ENCODE measurements around the gene ST14. TPM values are rescaled to one million over a fixed set of nuclear protein-coding genes. Genes with fewer than 3 reads are reported as not detected.

Gene ST14
- polyA plus RNA-seq, 1 of the 3 experiments (the other 2 are of a cell fraction) = not detected

DNA sequence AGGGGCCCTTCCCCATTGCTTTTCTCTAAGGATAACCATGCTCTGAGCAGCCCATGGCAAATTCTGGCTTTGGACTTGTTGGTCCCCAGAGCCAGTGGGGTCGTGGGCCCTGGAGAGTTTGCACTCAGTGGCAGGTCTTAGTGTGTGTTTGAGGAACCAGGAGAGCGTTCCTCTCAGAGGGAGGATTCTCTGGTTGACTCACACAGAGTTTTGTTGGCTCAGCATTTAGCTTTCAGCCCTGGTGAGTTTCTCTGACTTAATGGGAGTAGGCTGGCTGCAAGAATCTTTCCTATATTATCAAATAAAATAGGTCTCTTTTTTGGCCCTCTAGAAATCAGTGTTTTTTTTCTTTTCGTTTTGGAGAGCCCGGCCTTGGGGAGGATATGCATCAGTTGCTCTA is 20.9 kb downstream of the ST14 start:
- no peaks in the 10 kb centered on the region for H3K79me2 ChIP-seq (ENCODE audit: insufficient read depth)

DNA sequence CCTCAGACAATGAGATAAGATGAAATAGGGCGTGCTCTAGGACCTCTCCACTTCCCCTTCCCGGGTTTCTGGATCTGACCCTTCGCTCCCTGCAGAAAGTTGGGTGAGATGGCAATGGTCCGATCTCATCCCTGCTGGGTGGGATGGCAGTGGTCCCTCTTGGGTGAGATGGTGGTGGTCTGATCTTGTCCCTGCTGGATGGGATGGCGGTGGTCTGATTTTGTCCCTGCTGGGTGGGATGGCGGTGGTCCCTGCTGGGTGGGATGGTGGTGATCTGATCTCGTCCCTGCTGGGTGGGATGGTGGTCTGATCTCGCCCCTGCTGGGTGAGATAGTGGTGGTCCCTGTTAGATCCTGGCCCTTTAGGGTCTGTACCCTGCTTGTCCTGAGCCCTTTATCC is 21.3 kb downstream of the ST14 start:
- 74% methylated on average over 5 of the region's 8 CpGs for WGBS (ENCODE audit: low lambda C conversion rate)
- Histone ChIP-seq H3K79me2 (ENCODE audit: insufficient read depth) (no peaks in the 10 kb centered on the region), H4K20me1 (ENCODE audit: insufficient read depth) (no peaks in the 10 kb centered on the region), H3K9ac (no peak overlapping the region), H3K9me3 (no peaks in the 10 kb centered on the region), H3K27me3 (ENCODE audit: insufficient read depth) (no peaks in the 10 kb centered on the region; the same call in 1 of the 2 replicates), H3K36me3 (replicated peaks in 1 of 2; ENCODE audit: control insufficient read depth in 1 of 2, insufficient read depth in 2 of 2, low read length in 1 of 2) (no peaks in the 10 kb centered on the region), H3K9me2 (no peaks in the 10 kb centered on the region), H3K4me2 (no peak overlapping the region), H3K4me1 (ENCODE audit: control insufficient read depth in 1 of 2, insufficient read depth in 2 of 2, low read depth in 1 of 2, low read length in 1 of 2) (peaks cover 0 to 3% of the 10 kb centered on the region in 2 experiments; a peak in 1 of 4 replicates), H3F3A (replicated peaks; ENCODE audit: insufficient read depth) (no peaks in the 10 kb centered on the region), H2AFZ (ENCODE audit: low read depth) (no peak overlapping the region), H3K27ac (ENCODE audit: low read depth in 2 of 2, low read length in 1 of 2) (no peak overlapping the region), H3K4me3 (ENCODE audit: low read depth in 2 of 2, low read length in 1 of 2) (no peak overlapping the region)
- DNase-seq = no peak
- POLR2A ChIA-PET = no interaction called here
- CTCF ChIA-PET = interaction anchor here (1.1 kb wide), 1 partner anchor 261 kb away, joined by 3 read pairs; no protein-coding TSS in a partner anchor
- TF ChIP-seq FOSL2 (IDR thresholded peaks at IDR 0.05; ENCODE audit: borderline replicate concordance, low read depth) (no peak), RFX5 (IDR thresholded peaks at IDR 0.05; ENCODE audit: low read length) (no peak), MEF2A (IDR thresholded peaks at IDR 0.05; ENCODE audit: borderline replicate concordance, low read depth) (no peak), EZH2phosphoT487 (IDR thresholded peaks at IDR 0.05; ENCODE audit: borderline replicate concordance, low read depth) (no peak), FOXJ3 (CRISPR knock-in tag; IDR thresholded peaks at IDR 0.05) (no peak), CHD2 (IDR thresholded peaks at IDR 0.05; ENCODE audit: low read length, partially characterized antibody) (no peak)
- TF ChIP-seq, protein P1, sequence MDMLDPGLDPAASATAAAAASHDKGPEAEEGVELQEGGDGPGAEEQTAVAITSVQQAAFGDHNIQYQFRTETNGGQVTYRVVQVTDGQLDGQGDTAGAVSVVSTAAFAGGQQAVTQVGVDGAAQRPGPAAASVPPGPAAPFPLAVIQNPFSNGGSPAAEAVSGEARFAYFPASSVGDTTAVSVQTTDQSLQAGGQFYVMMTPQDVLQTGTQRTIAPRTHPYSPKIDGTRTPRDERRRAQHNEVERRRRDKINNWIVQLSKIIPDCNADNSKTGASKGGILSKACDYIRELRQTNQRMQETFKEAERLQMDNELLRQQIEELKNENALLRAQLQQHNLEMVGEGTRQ (IDR thresholded peaks at IDR 0.05; ENCODE audit: borderline replicate concordance, low read depth, low read length) = no peak
- TF ChIP-seq, protein P2, sequence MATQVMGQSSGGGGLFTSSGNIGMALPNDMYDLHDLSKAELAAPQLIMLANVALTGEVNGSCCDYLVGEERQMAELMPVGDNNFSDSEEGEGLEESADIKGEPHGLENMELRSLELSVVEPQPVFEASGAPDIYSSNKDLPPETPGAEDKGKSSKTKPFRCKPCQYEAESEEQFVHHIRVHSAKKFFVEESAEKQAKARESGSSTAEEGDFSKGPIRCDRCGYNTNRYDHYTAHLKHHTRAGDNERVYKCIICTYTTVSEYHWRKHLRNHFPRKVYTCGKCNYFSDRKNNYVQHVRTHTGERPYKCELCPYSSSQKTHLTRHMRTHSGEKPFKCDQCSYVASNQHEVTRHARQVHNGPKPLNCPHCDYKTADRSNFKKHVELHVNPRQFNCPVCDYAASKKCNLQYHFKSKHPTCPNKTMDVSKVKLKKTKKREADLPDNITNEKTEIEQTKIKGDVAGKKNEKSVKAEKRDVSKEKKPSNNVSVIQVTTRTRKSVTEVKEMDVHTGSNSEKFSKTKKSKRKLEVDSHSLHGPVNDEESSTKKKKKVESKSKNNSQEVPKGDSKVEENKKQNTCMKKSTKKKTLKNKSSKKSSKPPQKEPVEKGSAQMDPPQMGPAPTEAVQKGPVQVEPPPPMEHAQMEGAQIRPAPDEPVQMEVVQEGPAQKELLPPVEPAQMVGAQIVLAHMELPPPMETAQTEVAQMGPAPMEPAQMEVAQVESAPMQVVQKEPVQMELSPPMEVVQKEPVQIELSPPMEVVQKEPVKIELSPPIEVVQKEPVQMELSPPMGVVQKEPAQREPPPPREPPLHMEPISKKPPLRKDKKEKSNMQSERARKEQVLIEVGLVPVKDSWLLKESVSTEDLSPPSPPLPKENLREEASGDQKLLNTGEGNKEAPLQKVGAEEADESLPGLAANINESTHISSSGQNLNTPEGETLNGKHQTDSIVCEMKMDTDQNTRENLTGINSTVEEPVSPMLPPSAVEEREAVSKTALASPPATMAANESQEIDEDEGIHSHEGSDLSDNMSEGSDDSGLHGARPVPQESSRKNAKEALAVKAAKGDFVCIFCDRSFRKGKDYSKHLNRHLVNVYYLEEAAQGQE (IDR thresholded peaks at IDR 0.05; ENCODE audit: low read depth, low read length) = no peak
- TF ChIP-seq, protein P3, sequence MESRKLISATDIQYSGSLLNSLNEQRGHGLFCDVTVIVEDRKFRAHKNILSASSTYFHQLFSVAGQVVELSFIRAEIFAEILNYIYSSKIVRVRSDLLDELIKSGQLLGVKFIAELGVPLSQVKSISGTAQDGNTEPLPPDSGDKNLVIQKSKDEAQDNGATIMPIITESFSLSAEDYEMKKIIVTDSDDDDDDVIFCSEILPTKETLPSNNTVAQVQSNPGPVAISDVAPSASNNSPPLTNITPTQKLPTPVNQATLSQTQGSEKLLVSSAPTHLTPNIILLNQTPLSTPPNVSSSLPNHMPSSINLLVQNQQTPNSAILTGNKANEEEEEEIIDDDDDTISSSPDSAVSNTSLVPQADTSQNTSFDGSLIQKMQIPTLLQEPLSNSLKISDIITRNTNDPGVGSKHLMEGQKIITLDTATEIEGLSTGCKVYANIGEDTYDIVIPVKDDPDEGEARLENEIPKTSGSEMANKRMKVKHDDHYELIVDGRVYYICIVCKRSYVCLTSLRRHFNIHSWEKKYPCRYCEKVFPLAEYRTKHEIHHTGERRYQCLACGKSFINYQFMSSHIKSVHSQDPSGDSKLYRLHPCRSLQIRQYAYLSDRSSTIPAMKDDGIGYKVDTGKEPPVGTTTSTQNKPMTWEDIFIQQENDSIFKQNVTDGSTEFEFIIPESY (IDR thresholded peaks at IDR 0.05; ENCODE audit: borderline replicate concordance, low read depth) = no peak
- TF ChIP-seq, protein P4, sequence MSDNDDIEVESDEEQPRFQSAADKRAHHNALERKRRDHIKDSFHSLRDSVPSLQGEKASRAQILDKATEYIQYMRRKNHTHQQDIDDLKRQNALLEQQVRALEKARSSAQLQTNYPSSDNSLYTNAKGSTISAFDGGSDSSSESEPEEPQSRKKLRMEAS (IDR thresholded peaks at IDR 0.05; ENCODE audit: low read depth) = no peak
- TF ChIP-seq, protein P5, sequence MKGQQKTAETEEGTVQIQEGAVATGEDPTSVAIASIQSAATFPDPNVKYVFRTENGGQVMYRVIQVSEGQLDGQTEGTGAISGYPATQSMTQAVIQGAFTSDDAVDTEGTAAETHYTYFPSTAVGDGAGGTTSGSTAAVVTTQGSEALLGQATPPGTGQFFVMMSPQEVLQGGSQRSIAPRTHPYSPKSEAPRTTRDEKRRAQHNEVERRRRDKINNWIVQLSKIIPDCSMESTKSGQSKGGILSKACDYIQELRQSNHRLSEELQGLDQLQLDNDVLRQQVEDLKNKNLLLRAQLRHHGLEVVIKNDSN (IDR thresholded peaks at IDR 0.05; ENCODE audit: borderline replicate concordance, low read depth) = no peak

More for the DNA sequence above, 20.9 kb downstream of the ST14 start:
- 50% methylated on average over 4 of the region's 4 CpGs for WGBS (ENCODE audit: low lambda C conversion rate)
- Histone ChIP-seq H4K20me1 (ENCODE audit: insufficient read depth) (no peaks in the 10 kb centered on the region), H3K36me3 (replicated peaks in 1 of 2; ENCODE audit: control insufficient read depth in 1 of 2, insufficient read depth in 2 of 2, low read length in 1 of 2) (no peaks in the 10 kb centered on the region), H3K4me2 (no peak overlapping the region), H3K27ac (ENCODE audit: low read depth in 2 of 2, low read length in 1 of 2) (no peak overlapping the region), H3K4me1 (ENCODE audit: control insufficient read depth in 1 of 2, insufficient read depth in 2 of 2, low read depth in 1 of 2, low read length in 1 of 2) (peaks cover 0 to 3% of the 10 kb centered on the region in 2 experiments; a peak in 1 of 4 replicates), H3K9me3 (no peaks in the 10 kb centered on the region), H2AFZ (ENCODE audit: low read depth) (no peak overlapping the region), H3F3A (replicated peaks; ENCODE audit: insufficient read depth) (no peaks in the 10 kb centered on the region), H3K27me3 (ENCODE audit: insufficient read depth) (no peaks in the 10 kb centered on the region; the same call in 1 of the 2 replicates), H3K9ac (no peak overlapping the region), H3K4me3 (ENCODE audit: low read depth in 2 of 2, low read length in 1 of 2) (no peak overlapping the region), H3K9me2 (no peaks in the 10 kb centered on the region)
- POLR2A ChIA-PET = no interaction called here
- no peak for TF ChIP-seq SMC3 (IDR thresholded peaks at IDR 0.05; ENCODE audit: low read depth, low read length)
- TF ChIP-seq FOXM1 (IDR thresholded peaks at IDR 0.05; ENCODE audit: low read depth) = no peak
- TF ChIP-seq RXRA (IDR thresholded peaks at IDR 0.05; ENCODE audit: borderline replicate concordance, low read depth) = no peak
- TF ChIP-seq, protein P3 (IDR thresholded peaks at IDR 0.05; ENCODE audit: borderline replicate concordance, low read depth) = no peak
- no peak for TF ChIP-seq GATA2 (CRISPR knock-in tag; IDR thresholded peaks at IDR 0.05)
- no peak for TF ChIP-seq FOSL2 (IDR thresholded peaks at IDR 0.05; ENCODE audit: borderline replicate concordance, low read depth)
- no peak for TF ChIP-seq ELF1 (IDR thresholded peaks at IDR 0.05)
- no peak for TF ChIP-seq TAF1 (IDR thresholded peaks at IDR 0.05; ENCODE audit: borderline replicate concordance, low read depth, low read length)
- TF ChIP-seq NFIC (IDR thresholded peaks at IDR 0.05; ENCODE audit: borderline replicate concordance) = no peak
- no peak for TF ChIP-seq TEAD4 (IDR thresholded peaks at IDR 0.05; ENCODE audit: borderline replicate concordance, insufficient read depth)
- CTCF ChIA-PET = no interaction called here
- DNase-seq = no peak

Data from SK-N-SH (cell line).